H1 (cell line): Measurements from ENCODE around the gene NFAM1.

Experiments used
- CTCF ChIP-seq, 3 experiments: IDR thresholded peaks; 1 replicate in 2 of 3; 2 replicates in 1 of 3; pipeline versions ENCODE4 v1.5.1 to v1.6.1; 2011; ENCODE audit warnings: low read length in 3 of 3, mild to moderate bottlenecking in 3 of 3, inconsistent platforms in 2 of 3, low read depth in 1 of 3, moderate library complexity in 1 of 3; ENCODE audit not compliant: insufficient read depth in 1 of 3; ENCODE audit errors: control extremely low read depth in 1 of 3
- MAX ChIP-seq: IDR thresholded peaks from 2 replicates; pipeline ENCODE4 v1.6.1; 2012; ENCODE audit warnings: inconsistent platforms
- POLR2A ChIP-seq, 2 experiments: IDR thresholded peaks; 1 replicate in 1 of 2; 2 replicates in 1 of 2; pipeline ENCODE4 v1.6.1; 2011; ENCODE audit warnings: low read depth in 2 of 2, low read length in 2 of 2, mild to moderate bottlenecking in 2 of 2; ENCODE audit errors: control extremely low read depth in 1 of 2
- USF2 ChIP-seq: IDR thresholded peaks from 2 replicates; pipeline ENCODE4 v1.6.1; 2011; ENCODE audit warnings: low read length, improper control_type of control experiment

GRCh38 chr22:42364604-42365110 lies 67.5 kb downstream of the NFAM1 start:
- TF ChIP-seq CTCF (IDR thresholded peaks at IDR 0.05; ENCODE audit: control extremely low read depth in 1 of 3, insufficient read depth in 1 of 3, low read depth in 1 of 3, low read length in 3 of 3), result no peak
- no peak for TF ChIP-seq USF2
- no peak for TF ChIP-seq POLR2A (IDR thresholded peaks at IDR 0.05; ENCODE audit: control extremely low read depth in 1 of 2, low read depth in 2 of 2, low read length in 2 of 2)
- TF ChIP-seq MAX, result no peak
